SK-N-SH treated with all-trans-retinoic acid at 6 μM for 48 hours (cell line): Measurements from ENCODE around the gene NRSN2.

Experiments used
- ATAC-seq: fragments of 200-7000 bp; cut with Tn5 transposase; 3 replicates; pipeline ENCODE4 v1.9.1; 2020; ENCODE audit warnings: mild to moderate bottlenecking, moderate library complexity
- ARNTL ChIP-seq: fragments of 450-650 bp; formaldehyde crosslinking; IDR thresholded peaks from 2 replicates; pipeline ENCODE4 v1.5.0; 2020; ENCODE audit warnings: low read depth, mild to moderate bottlenecking, moderate library complexity, borderline replicate concordance
- BACH2 ChIP-seq: fragments of 250-450 bp; sonication (Bioruptor Pico); IDR thresholded peaks from 2 replicates; pipeline ENCODE4 v1.9.0; 2021; ENCODE audit warnings: mild to moderate bottlenecking, borderline replicate concordance
- CSDC2 ChIP-seq: fragments of 250-450 bp; sonication (Bioruptor Pico); IDR thresholded peaks from 2 replicates; pipeline ENCODE4 v1.5.0; 2020; ENCODE audit warnings: mild to moderate bottlenecking, moderate library complexity
- GLIS3 ChIP-seq: fragments of 250-450 bp; sonication (Bioruptor Pico); IDR thresholded peaks from 2 replicates; pipeline ENCODE4 v1.5.0; 2020; ENCODE audit warnings: mild to moderate bottlenecking, moderate library complexity
- ISL1 ChIP-seq: fragments of 250-450 bp; sonication (Bioruptor Pico); IDR thresholded peaks from 2 replicates; pipeline ENCODE4 v2.1.2; 2022; ENCODE audit warnings: mild to moderate bottlenecking, moderate library complexity
- POU6F1 ChIP-seq: fragments of 250-450 bp; sonication (Bioruptor Pico); IDR thresholded peaks from 2 replicates; pipeline ENCODE4 v1.8.0; 2021; ENCODE audit warnings: low read depth, mild to moderate bottlenecking, moderate library complexity, borderline replicate concordance
- PPARA ChIP-seq: fragments of 250-450 bp; sonication (Bioruptor Pico); IDR thresholded peaks from 2 replicates; pipeline ENCODE4 v1.5.0; 2020; ENCODE audit warnings: mild to moderate bottlenecking, borderline replicate concordance
- RARB ChIP-seq: fragments of 250-450 bp; sonication (Bioruptor Pico); IDR thresholded peaks from 2 replicates; pipeline ENCODE4 v1.8.0; 2021; ENCODE audit warnings: mild to moderate bottlenecking, moderate library complexity
- SNAI2 ChIP-seq: fragments of 250-450 bp; sonication (Bioruptor Pico); IDR thresholded peaks from 2 replicates; pipeline ENCODE4 v1.5.0; 2020; ENCODE audit warnings: mild to moderate bottlenecking, moderate library complexity
- TOX ChIP-seq: fragments of 250-450 bp; sonication (Bioruptor Pico); IDR thresholded peaks from 2 replicates; pipeline ENCODE4 v1.8.0; 2021; ENCODE audit warnings: mild to moderate bottlenecking, moderate library complexity, borderline replicate concordance
- TSHZ2 ChIP-seq: fragments of 250-450 bp; sonication (Bioruptor Pico); IDR thresholded peaks from 2 replicates; pipeline ENCODE4 v1.5.0; 2020; ENCODE audit warnings: mild to moderate bottlenecking, moderate library complexity
- ZC3H10 ChIP-seq: fragments of 250-450 bp; sonication (Bioruptor Pico); IDR thresholded peaks from 2 replicates; pipeline ENCODE4 v1.5.1; 2021; ENCODE audit warnings: mild to moderate bottlenecking, moderate library complexity
- ZFP3 ChIP-seq: fragments of 250-450 bp; sonication (Bioruptor Pico); IDR thresholded peaks from 2 replicates; pipeline ENCODE4 v1.5.0; 2020; ENCODE audit warnings: mild to moderate bottlenecking, moderate library complexity
- ZFP30 ChIP-seq: fragments of 450-650 bp; formaldehyde crosslinking; IDR thresholded peaks from 2 replicates; pipeline ENCODE4 v1.5.0; 2022; ENCODE audit warnings: mild to moderate bottlenecking, moderate library complexity
- ZNF565 ChIP-seq: fragments of 450-650 bp; formaldehyde crosslinking; conservative IDR thresholded peaks from 2 replicates; pipeline ENCODE4 v1.5.0; 2020; ENCODE audit warnings: low read depth, mild to moderate bottlenecking, moderate library complexity
- ZNF8 ChIP-seq: fragments of 450-650 bp; formaldehyde crosslinking; IDR thresholded peaks from 2 replicates; pipeline ENCODE4 v1.5.0; 2020; ENCODE audit warnings: mild to moderate bottlenecking, moderate library complexity
- TF ChIP-seq, protein P1 (sequence below): fragments of 250-450 bp; sonication (Bioruptor Pico); IDR thresholded peaks from 2 replicates; pipeline ENCODE4 v1.5.1; 2021; ENCODE audit warnings: mild to moderate bottlenecking, moderate library complexity
- TF ChIP-seq, protein P2 (sequence below): fragments of 250-450 bp; sonication (Bioruptor Pico); IDR thresholded peaks from 2 replicates; pipeline ENCODE4 v1.5.1; 2020; ENCODE audit warnings: low read depth, mild to moderate bottlenecking, moderate library complexity
- TF ChIP-seq, protein P3 (sequence below): fragments of 250-450 bp; sonication (Bioruptor Pico); IDR thresholded peaks from 2 replicates; pipeline ENCODE4 v1.8.0; 2020; ENCODE audit warnings: mild to moderate bottlenecking, moderate library complexity, borderline replicate concordance

NRSN2 gene

DNA sequence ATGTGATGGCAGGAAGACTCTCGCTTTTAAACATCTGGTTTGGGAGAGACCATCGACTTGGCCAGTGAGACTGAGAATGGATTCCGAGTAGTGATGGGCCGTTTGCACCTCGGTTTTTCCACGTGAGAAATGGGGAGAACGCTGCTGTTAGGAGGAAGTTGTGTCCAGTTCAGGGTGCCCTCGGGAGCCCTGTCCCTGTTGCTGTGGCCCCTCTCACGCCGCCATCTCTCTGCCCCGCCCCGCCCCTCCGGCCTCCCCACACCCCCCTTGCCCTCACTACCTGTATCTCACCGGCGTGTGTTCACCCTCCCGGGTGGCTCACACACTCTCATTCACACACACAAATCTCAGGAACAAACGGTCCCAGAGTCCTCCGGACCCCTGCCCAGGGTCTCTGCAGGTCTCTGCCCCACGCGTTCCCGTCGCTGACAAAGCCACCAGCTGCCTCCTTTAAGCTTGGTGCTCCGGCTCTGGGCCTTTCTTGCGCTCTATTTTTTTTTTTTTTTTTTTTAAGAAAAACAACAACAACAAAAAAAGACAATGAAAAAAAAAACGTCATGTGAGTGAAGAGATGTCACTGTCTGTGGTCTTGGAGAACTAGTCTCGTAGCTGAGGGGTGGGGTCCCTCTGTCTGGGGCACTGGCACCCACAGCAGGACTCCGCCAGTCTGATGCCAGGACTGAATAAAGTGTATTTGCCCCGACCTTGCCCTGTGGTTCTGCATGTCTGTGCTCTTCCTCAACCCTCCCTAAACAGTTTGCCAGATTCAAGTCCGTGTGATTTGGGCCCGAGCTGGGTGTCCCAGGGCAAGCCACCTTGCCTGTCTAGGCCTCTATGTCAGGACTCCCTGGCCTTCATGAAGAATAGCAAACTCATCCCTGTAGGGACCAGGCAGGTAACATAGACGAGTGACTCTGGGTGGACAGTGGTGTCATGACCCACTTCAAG is 18.6 kb upstream of the NRSN2 start:
- ATAC-seq = no peak
- TF ChIP-seq BACH2 = no peak
- no peak for TF ChIP-seq POU6F1 (CRISPR knock-in tag)
- no peak for TF ChIP-seq CSDC2 (CRISPR knock-in tag)
- no peak for TF ChIP-seq ARNTL (CRISPR knock-in tag)
- TF ChIP-seq, protein P1, sequence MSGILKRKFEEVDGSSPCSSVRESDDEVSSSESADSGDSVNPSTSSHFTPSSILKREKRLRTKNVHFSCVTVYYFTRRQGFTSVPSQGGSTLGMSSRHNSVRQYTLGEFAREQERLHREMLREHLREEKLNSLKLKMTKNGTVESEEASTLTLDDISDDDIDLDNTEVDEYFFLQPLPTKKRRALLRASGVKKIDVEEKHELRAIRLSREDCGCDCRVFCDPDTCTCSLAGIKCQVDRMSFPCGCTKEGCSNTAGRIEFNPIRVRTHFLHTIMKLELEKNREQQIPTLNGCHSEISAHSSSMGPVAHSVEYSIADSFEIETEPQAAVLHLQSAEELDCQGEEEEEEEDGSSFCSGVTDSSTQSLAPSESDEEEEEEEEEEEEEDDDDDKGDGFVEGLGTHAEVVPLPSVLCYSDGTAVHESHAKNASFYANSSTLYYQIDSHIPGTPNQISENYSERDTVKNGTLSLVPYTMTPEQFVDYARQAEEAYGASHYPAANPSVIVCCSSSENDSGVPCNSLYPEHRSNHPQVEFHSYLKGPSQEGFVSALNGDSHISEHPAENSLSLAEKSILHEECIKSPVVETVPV (CRISPR knock-in tag) = no peak
- TF ChIP-seq RARB (CRISPR knock-in tag) = no peak
- no peak for TF ChIP-seq ISL1 (CRISPR knock-in tag)
- no peak for TF ChIP-seq TOX
- no peak for TF ChIP-seq ZC3H10 (CRISPR knock-in tag)
- no peak for TF ChIP-seq ZFP30 (CRISPR knock-in tag)
- TF ChIP-seq PPARA (CRISPR knock-in tag) = no peak

- TF ChIP-seq TSHZ2 (CRISPR knock-in tag) = no peak
- ATAC-seq = no peak
Measured at GRCh38 chr20:328975-329695, 17.8 kb upstream of the NRSN2 start.

DNA sequence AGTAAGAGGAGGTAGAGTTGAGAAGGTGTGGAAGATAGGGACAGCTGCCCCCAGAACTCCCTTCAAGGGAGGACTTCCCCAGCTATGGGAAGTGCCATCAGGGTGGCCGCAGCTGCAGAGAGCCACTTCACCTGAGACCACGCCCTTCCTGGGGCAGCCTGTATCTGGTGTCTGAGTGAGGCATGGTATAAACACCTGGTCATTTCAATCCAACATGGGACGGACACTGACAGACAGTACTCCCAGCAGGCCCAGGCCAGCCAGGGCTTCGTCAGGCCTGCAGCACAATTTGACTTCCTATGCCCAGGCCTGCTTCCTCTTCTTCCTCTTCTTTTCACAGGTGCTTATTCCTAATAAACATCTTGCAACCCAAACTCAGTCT is 17.1 kb upstream of the NRSN2 start:
- ATAC-seq = no peak
- no peak for TF ChIP-seq ZFP30 (CRISPR knock-in tag)
- TF ChIP-seq TSHZ2 (CRISPR knock-in tag) = no peak
- TF ChIP-seq ZC3H10 (CRISPR knock-in tag) = no peak
- no peak for TF ChIP-seq BACH2
- TF ChIP-seq RARB (CRISPR knock-in tag) = no peak
- TF ChIP-seq ISL1 (CRISPR knock-in tag) = no peak
- TF ChIP-seq GLIS3 (CRISPR knock-in tag) = no peak
- TF ChIP-seq ZNF565 (CRISPR knock-in tag) = no peak
- TF ChIP-seq ZNF8 = no peak
- TF ChIP-seq PPARA (CRISPR knock-in tag) = no peak
- no peak for TF ChIP-seq ZFP3 (CRISPR knock-in tag)
- no peak for TF ChIP-seq TOX
- TF ChIP-seq, protein P2, sequence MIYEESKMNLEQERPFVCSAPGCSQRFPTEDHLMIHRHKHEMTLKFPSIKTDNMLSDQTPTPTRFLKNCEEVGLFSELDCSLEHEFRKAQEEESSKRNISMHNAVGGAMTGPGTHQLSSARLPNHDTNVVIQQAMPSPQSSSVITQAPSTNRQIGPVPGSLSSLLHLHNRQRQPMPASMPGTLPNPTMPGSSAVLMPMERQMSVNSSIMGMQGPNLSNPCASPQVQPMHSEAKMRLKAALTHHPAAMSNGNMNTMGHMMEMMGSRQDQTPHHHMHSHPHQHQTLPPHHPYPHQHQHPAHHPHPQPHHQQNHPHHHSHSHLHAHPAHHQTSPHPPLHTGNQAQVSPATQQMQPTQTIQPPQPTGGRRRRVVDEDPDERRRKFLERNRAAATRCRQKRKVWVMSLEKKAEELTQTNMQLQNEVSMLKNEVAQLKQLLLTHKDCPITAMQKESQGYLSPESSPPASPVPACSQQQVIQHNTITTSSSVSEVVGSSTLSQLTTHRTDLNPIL (CRISPR knock-in tag) = no peak
- TF ChIP-seq, protein P3, sequence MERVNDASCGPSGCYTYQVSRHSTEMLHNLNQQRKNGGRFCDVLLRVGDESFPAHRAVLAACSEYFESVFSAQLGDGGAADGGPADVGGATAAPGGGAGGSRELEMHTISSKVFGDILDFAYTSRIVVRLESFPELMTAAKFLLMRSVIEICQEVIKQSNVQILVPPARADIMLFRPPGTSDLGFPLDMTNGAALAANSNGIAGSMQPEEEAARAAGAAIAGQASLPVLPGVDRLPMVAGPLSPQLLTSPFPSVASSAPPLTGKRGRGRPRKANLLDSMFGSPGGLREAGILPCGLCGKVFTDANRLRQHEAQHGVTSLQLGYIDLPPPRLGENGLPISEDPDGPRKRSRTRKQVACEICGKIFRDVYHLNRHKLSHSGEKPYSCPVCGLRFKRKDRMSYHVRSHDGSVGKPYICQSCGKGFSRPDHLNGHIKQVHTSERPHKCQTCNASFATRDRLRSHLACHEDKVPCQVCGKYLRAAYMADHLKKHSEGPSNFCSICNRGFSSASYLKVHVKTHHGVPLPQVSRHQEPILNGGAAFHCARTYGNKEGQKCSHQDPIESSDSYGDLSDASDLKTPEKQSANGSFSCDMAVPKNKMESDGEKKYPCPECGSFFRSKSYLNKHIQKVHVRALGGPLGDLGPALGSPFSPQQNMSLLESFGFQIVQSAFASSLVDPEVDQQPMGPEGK (CRISPR knock-in tag) = no peak
- TF ChIP-seq SNAI2 (CRISPR knock-in tag) = no peak
